Measurements from ENCODE around the gene SETD2.
"Not testable (repeated sequence)": the region's sequence is repeated elsewhere in the genome, so short reads cannot be mapped to it uniquely, and the experiment has no call there.

Gene SETD2

DNA sequence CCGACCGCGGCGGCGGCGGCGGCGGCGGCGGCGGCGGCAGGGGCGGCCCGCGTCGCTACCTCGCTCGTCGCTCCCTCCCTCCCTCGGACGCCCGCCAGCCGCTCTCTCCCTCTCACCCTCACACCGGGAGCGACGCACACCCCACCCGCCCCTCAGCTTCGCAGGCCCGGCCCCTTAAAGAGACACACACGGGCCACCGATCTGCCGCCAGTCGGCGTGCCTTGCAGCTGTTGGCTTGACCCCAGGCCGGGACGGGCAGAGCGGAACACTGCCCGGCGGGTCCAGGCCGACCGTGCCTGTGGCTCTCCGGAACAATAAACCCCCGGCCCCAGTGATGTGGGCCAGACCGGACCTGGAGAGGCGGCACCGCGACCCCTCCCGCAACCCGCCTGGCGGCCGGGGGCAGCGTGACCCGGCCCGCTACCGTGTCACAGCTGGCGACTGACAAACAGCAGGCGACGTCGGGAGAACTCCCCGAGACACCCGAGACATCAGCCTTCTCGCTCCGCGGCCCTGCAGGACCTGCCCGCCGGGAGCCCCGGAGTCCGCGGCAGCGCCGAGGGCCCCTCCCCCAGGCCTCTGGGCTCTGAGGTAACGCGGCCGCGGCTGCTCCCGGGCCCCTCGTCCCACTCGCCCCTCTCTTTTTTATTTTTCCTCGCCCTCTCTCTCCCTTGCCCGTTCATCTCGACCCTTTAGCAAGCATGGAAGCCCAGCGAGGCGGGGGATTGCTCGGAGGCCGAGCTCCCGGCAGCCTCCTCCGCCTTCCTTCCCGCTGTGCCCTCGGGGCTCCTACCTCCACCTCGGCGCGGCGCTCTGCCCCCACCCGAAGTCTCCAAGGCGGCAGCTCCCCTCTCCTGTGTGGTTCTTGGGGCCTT lies at the start of gene SETD2:
Gene SETD2, minus strand, starts transcription at position 107 of the 875 bp plus-strand sequence. CDS start 189 bp downstream, outside the sequence.
- DNase-seq (ENCODE audit: low read depth) = peak; percentile 58

DNA sequence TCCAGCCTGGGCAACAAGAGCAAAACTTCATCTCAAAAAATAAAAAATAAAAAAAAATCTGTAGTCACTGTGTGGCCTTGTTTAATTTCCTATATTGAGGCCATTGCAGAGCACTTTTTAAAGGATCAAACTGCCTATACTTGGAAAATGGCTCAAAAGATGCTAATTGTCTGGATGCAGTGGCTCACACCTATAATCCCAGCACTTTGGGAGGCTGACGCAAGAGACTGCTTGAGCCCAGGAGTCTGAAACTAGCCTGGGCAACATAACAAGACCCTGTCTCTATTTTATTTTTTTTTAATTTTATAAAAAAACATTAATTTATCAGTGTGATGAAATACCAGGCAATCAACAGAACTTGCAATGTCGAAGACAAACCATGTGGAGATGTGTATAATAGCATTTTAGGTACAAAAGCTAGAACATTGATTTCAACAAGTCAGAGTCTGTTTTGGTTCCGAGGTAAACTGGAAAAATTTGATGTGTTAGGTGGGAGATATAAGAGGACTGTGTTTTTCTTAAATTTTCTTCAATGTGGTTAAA lies 47.0 kb upstream of the SETD2 start:
- DNase-seq (ENCODE audit: low read depth) = no peak

DNA sequence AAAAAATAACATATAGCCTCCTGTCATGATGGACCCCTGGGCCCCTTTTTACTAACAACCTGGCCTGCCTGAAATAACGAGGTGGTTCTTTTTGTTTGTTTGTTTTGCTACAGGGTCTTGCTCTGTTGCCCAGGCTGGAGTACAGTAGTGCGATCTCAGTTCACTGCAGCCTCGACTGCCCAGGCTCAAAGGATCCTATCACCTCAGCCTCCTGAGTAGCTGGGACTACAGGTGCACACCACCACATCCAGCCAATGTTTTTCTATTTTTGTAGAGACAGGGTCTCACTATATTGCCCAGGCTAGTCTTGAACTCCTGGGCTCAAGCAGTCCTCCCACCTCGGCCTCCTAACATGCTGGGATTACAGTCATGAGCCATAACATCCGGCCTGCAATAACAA lies 42.1 kb upstream of the SETD2 start:
- not testable (repeated sequence) for DNase-seq (ENCODE audit: low read depth)

GRCh38 chr3:47204875-47205274 lies 41.0 kb upstream of the SETD2 start:
- no peak for DNase-seq (ENCODE audit: low read depth)

DNA sequence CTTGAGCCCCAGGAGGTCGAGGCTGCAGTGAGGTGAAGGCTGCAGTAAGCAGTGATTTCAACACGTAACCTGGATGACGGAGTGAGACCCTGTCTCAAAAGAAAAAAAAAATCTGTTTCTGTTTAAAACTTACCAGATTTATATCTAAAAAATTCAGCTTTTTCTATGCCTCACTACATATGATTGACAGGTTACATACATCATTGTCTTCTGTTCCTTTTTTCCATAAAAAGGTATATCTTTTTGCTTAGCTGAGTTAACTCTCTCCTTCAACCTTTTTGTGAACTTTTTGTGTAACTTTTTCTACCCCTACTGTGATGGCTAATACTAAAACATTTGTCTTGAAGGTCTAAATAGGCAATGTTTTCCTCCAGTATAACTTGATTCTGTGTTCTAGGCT lies 38.6 kb upstream of the SETD2 start:
- DNase-seq (ENCODE audit: low read depth) = no peak

- no peak for DNase-seq (ENCODE audit: low read depth)
Measured at GRCh38 chr3:47197287-47197686, 33.4 kb upstream of the SETD2 start.

GRCh38 chr3:47194994-47195393 lies 31.1 kb upstream of the SETD2 start:
- no peak for DNase-seq (ENCODE audit: low read depth)

DNA sequence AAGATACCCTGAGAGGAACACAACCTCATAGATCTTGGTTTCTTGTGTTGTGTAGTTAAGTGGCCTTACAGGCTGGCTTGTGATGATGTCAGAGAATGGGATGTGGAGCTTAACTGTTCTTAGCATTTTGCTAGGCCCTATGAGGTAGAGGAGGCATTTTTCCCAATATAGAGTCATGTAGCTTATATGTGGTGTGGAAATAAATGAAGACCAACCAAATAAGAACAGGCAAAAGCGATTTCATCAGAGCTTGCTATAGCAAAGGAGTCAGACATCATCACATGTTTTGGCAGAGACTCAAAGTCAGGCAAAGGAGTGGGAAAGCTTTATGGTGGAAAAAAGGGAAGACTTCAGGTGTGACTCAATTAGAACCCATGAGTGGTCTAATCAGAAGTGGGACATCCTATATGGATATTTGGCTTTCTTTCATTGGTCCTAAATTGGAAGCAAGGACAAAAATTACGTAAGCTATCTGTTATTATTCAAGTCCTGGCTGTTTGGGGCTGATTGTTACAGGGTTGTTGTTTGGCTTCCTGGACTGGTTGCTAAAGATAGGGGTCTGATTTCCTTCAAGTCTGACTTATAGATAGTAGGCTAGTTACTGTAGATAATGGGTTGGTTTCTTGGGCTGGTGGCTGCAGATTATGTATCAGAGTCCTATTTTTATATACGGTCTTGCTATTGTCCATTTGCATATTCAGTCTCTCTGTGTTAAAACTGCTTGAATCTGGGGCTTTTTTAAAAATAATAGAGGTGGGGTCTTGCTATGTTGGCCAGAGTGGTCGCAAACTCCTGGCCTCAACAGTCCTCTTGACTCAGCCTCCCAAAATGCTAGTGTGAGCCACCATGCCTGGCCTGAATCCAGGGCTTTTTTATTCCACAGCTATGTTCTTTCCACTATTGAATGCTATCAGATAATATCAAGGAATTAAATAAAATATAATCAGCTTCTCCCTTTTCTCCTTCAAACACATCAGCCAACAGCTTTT lies 30.3 kb upstream of the SETD2 start:
- no peak for DNase-seq (ENCODE audit: low read depth)

DNA sequence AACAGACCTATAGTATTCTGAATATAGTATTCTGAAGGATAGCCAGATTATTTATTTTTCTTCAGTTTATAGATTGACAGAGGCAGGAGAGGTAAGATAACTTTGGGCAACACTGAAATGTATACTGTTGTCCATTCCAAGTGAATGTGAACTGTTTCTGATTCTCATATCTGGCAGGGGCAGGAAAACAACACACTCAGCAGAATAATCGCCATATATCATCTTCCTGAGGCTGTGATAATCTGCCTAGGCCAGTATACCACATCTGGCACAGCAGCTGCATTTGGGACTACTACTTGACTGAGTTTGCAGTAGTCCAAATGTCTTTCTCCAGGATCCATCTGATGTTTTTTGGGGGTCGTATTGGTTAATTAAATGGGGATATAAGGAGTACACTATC lies 22.4 kb upstream of the SETD2 start:
- no peak for DNase-seq (ENCODE audit: low read depth)

DNA sequence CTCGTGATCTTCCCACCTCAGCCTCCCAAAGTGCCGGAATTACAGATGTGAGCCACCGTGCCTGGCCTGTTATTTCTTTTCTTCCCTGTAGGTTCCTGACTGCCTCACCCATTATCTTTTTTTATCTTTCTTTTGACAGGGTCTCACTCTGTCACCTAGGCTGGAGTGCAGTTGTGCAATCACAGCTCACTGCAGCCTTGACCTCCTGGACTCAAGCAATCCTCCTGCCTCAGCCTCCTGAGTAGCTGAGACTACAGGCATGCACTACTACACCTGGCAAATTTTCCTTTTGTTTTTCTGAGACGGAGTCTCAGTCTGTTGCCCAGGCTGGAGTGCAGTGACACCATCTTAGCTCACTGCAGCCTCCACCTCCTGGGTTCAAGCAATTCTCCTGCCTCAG lies 17.8 kb upstream of the SETD2 start:
- not testable (repeated sequence) for DNase-seq (ENCODE audit: low read depth)

- not testable (repeated sequence) for DNase-seq (ENCODE audit: low read depth)
Measured at GRCh38 chr3:47180011-47180410, 16.1 kb upstream of the SETD2 start.

DNA sequence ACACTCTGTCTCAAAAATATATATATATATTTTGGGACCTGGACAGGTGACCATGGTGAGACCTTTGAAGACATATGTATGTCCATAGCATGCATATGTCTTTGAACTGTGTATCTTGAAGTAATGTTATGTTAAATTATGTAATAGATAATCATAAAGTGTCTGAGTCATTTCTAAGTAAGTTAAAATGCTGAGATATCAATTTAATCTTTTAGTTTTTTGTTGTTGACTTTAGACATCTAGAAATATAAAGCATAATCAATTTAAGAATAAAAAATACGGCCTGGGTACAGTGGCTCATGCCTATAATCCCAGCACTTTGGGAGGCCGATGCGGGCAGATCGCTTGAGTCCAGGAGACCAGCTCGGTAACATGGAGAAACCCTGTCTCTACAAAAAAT lies 12.7 kb upstream of the SETD2 start:
- no peak for DNase-seq (ENCODE audit: low read depth)

- DNase-seq (ENCODE audit: low read depth) = peak; percentile 40
Measured at GRCh38 chr3:47163169-47164006, 525 bp downstream of the SETD2 start.

- no peak for DNase-seq (ENCODE audit: low read depth)
Measured at GRCh38 chr3:47162697-47163168, 1.2 kb downstream of the SETD2 start.

GRCh38 chr3:47161983-47162696 lies 1.8 kb downstream of the SETD2 start:
- DNase-seq (ENCODE audit: low read depth) = no peak

GRCh38 chr3:47159820-47160219 lies 4.1 kb downstream of the SETD2 start:
- no peak for DNase-seq (ENCODE audit: low read depth)

GRCh38 chr3:47158208-47158607 lies 5.7 kb downstream of the SETD2 start:
- no peak for DNase-seq (ENCODE audit: low read depth)

- no peak for DNase-seq (ENCODE audit: low read depth)
Measured at GRCh38 chr3:47156396-47156795, 7.5 kb downstream of the SETD2 start.

DNA sequence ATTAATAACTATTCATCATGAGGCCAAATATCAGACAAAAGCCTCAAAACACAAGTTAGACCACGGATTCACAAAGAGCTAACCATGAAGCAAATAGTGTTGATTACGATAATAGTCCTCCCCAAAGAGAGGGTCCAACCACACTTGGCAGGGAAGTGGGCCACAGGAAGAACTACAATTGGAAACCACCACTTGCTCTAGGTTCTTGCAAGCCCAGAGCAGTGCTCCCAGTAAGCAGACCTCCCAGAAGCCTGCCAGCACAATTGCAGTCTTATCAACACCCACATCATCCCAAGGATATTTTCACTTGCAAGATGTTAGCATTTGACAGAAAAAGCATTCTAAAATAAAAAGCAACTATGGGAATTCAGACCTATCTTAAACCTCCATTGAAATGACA lies 11.3 kb downstream of the SETD2 start:
- DNase-seq (ENCODE audit: low read depth) = no peak

DNA sequence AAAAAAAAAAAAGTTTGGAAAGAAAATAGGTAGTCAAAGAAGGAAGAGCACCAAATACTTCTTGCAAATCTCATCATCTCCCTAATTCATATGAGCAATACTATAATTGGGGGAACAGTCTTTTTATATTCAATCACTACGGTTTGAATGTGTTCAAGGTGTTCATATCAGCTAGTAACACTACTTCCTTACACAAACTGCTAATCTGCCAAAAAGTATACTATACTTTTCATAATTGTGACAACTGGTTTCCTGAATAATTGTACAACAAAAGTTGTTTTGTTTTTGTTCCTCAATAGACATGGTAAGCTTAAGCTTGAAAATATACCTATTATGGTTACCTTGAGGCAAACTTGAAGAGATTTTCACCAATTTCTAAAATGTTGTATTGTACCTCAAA lies 12.1 kb downstream of the SETD2 start:
- DNase-seq (ENCODE audit: low read depth) = no peak

Measured in stimulated activated CD8-positive, alpha-beta memory T cell treated with anti-CD3 and anti-CD28 coated beads, Interleukin-15, amount 100 ng/mL, for 24 hours (primary cell).